Measurements from ENCODE around the gene TTLL11. TPM values are rescaled to one million over a fixed set of nuclear protein-coding genes. Genes with fewer than 3 reads are reported as not detected.

The TTLL11 gene
- total RNA-seq, 4 donors from 2014 or later, result 9.1 to 47.4 (median 11.3) TPM

GRCh38 chr9:122053064-122053463, 40.0 kb downstream of the TTLL11 start:
- intact Hi-C loops (cut with DNase I; ENCODE audit: low total_unique reads), result no loop called here
- Histone ChIP-seq H3K4me1 (no peaks in the 10 kb centered on the region), H3K27ac (no peak overlapping the region), H3K9me3 (no peaks in the 10 kb centered on the region), H3K27me3 (no peaks in the 10 kb centered on the region), H3K36me3 (no peaks in the 10 kb centered on the region), H3K4me3 (no peak overlapping the region)
- DNase-seq, result no peak
- TF ChIP-seq EP300 (IDR thresholded peaks at IDR 0.05; ENCODE audit: low read depth), result no peak
- TF ChIP-seq POLR2A (IDR thresholded peaks at IDR 0.05), result no peak
- no peak for TF ChIP-seq POLR2AphosphoS5 (IDR thresholded peaks at IDR 0.05)
- no peak for TF ChIP-seq CTCF (IDR thresholded peaks at IDR 0.05)
- 72 to 79% methylated on average over 3 to 10 of the region's 10 CpGs for WGBS, 2 donors (ENCODE audit: low coverage in 1 of 2)
- in situ Hi-C loops (cut with MboI; ENCODE audit: low pct_ligation_motif_present in 1 of 4, low pct_unique_long_range_greater_than_20kb in 1 of 4, low sequenced_read_pairs in 3 of 4), result no loop called here

- no peak for DNase-seq
- no peak for TF ChIP-seq CTCF (IDR thresholded peaks at IDR 0.05)
- no peak for TF ChIP-seq POLR2A (IDR thresholded peaks at IDR 0.05)
- TF ChIP-seq POLR2AphosphoS5 (IDR thresholded peaks at IDR 0.05), result no peak
- TF ChIP-seq EP300 (IDR thresholded peaks at IDR 0.05; ENCODE audit: low read depth), result no peak
- intact Hi-C loops (cut with DNase I; ENCODE audit: low total_unique reads), result no loop called here
- H3K9me3 ChIP-seq, result no peaks in the 10 kb centered on the region
- WGBS, 2 donors (ENCODE audit: low coverage in 1 of 2), result 71 to 85% methylated on average over 6 to 7 of the region's 7 CpGs
- in situ Hi-C loops (cut with MboI; ENCODE audit: low pct_ligation_motif_present in 1 of 4, low pct_unique_long_range_greater_than_20kb in 1 of 4, low sequenced_read_pairs in 3 of 4), result no loop called here
- H3K36me3 ChIP-seq, result no peaks in the 10 kb centered on the region
- no peak overlapping the region for H3K4me3 ChIP-seq
- H3K27ac ChIP-seq, result no peak overlapping the region
- no peaks in the 10 kb centered on the region for H3K4me1 ChIP-seq
- no peaks in the 10 kb centered on the region for H3K27me3 ChIP-seq
Observed at GRCh38 chr9:122051351-122052321, 41.5 kb downstream of the TTLL11 start.

GRCh38 chr9:122050167-122050566, 42.9 kb downstream of the TTLL11 start:
- WGBS, 2 donors (ENCODE audit: low coverage in 1 of 2), result 81 to 83% methylated on average over 7 of the region's 7 CpGs
- Histone ChIP-seq H3K27ac (no peak overlapping the region), H3K4me3 (no peak overlapping the region), H3K4me1 (no peaks in the 10 kb centered on the region), H3K9me3 (no peaks in the 10 kb centered on the region), H3K27me3 (no peaks in the 10 kb centered on the region), H3K36me3 (no peaks in the 10 kb centered on the region)
- in situ Hi-C loops (cut with MboI; ENCODE audit: low pct_ligation_motif_present in 1 of 4, low pct_unique_long_range_greater_than_20kb in 1 of 4, low sequenced_read_pairs in 3 of 4), result no loop called here
- TF ChIP-seq POLR2AphosphoS5 (IDR thresholded peaks at IDR 0.05), result no peak
- no peak for TF ChIP-seq CTCF (IDR thresholded peaks at IDR 0.05)
- no peak for TF ChIP-seq EP300 (IDR thresholded peaks at IDR 0.05; ENCODE audit: low read depth)
- TF ChIP-seq POLR2A (IDR thresholded peaks at IDR 0.05), result no peak
- intact Hi-C loops (cut with DNase I; ENCODE audit: low total_unique reads), result no loop called here
- DNase-seq, result no peak

- no peak for TF ChIP-seq CTCF (IDR thresholded peaks at IDR 0.05)
- TF ChIP-seq EP300 (IDR thresholded peaks at IDR 0.05; ENCODE audit: low read depth), result no peak
- TF ChIP-seq POLR2AphosphoS5 (IDR thresholded peaks at IDR 0.05), result no peak
- TF ChIP-seq POLR2A (IDR thresholded peaks at IDR 0.05), result no peak
- no peaks in the 10 kb centered on the region for H3K27me3 ChIP-seq
- H3K36me3 ChIP-seq, result peaks cover 0 to 5% (median 2%) of the 10 kb centered on the region in 4 donors
- H3K4me3 ChIP-seq, result no peak overlapping the region
- WGBS, 2 donors (ENCODE audit: low coverage in 1 of 2), result 69 to 76% methylated on average over 2 to 7 of the region's 7 CpGs
- H3K9me3 ChIP-seq, result no peaks in the 10 kb centered on the region
- in situ Hi-C loops (cut with MboI; ENCODE audit: low pct_ligation_motif_present in 1 of 4, low pct_unique_long_range_greater_than_20kb in 1 of 4, low sequenced_read_pairs in 3 of 4), result no loop called here
- no peak for DNase-seq
- peaks cover 0 to 6% (median 0%) of the 10 kb centered on the region in 4 donors for H3K4me1 ChIP-seq
- intact Hi-C loops (cut with DNase I; ENCODE audit: low total_unique reads), result no loop called here
- no peak overlapping the region for H3K27ac ChIP-seq
Observed at GRCh38 chr9:122042056-122042455, 51.1 kb downstream of the TTLL11 start.

Data from transverse colon (tissue), 4 donors.